Measurements from ENCODE around the gene MIGA2.
"Not testable (repeated sequence)": the region's sequence is repeated elsewhere in the genome, so short reads cannot be mapped to it uniquely, and the experiment has no call there.

MIGA2 gene

GRCh38 chr9:129036241-129036922 lies at the start of gene MIGA2:
Gene MIGA2 (plus strand): TSS chr9:129036626. CDS start chr9:129040595, 3,969 bp downstream.
- DNase-seq = peak; percentile 96

- no peak for DNase-seq
These were observed 49.8 kb upstream of the MIGA2 start for GRCh38 chr9:128986671-128987070.

- DNase-seq = no peak
These were observed 48.6 kb upstream of the MIGA2 start for GRCh38 chr9:128987805-128988204.

GRCh38 chr9:128992995-128993394 lies 43.4 kb upstream of the MIGA2 start:
- DNase-seq = no peak

- no peak for DNase-seq
These were observed 40.6 kb upstream of the MIGA2 start for GRCh38 chr9:128995791-128996190.

GRCh38 chr9:128998462-128998861 lies 38.0 kb upstream of the MIGA2 start:
- DNase-seq = no peak

GRCh38 chr9:128999581-129000206 lies 36.7 kb upstream of the MIGA2 start:
- DNase-seq = no peak

GRCh38 chr9:129001504-129002325 lies 34.7 kb upstream of the MIGA2 start:
- no peak for DNase-seq

GRCh38 chr9:129002992-129003391 lies 33.4 kb upstream of the MIGA2 start:
- no peak for DNase-seq

GRCh38 chr9:129004173-129004572 lies 32.3 kb upstream of the MIGA2 start:
- not testable (repeated sequence) for DNase-seq

- no peak for DNase-seq
These were observed 31.0 kb upstream of the MIGA2 start for GRCh38 chr9:129005336-129005997.

- DNase-seq = peak; percentile 70
These were observed 29.9 kb upstream of the MIGA2 start for GRCh38 chr9:129006328-129007034.

GRCh38 chr9:129007035-129007765 lies 29.2 kb upstream of the MIGA2 start:
- no peak for DNase-seq

GRCh38 chr9:129007766-129008468 lies 28.5 kb upstream of the MIGA2 start:
- DNase-seq = no peak

- DNase-seq = no peak
These were observed 27.9 kb upstream of the MIGA2 start for GRCh38 chr9:129008469-129008965.

GRCh38 chr9:129008986-129009583 lies 27.3 kb upstream of the MIGA2 start:
- DNase-seq = no peak

GRCh38 chr9:129009584-129010141 lies 26.8 kb upstream of the MIGA2 start:
- DNase-seq = no peak

- DNase-seq = no peak
These were observed 26.0 kb upstream of the MIGA2 start for GRCh38 chr9:129010267-129010975.

- no peak for DNase-seq
These were observed 25.3 kb upstream of the MIGA2 start for GRCh38 chr9:129011170-129011569.

GRCh38 chr9:129011761-129012181 lies 24.7 kb upstream of the MIGA2 start:
- no peak for DNase-seq
